RWPE2 (cell line): ENCODE data around the gene HSD11B1.

Experiments used
- ATAC-seq: fragments of 200-7000 bp; cut with Tn5 transposase; 3 replicates; pipeline ENCODE4 v1.9.1; 2021; ENCODE audit warnings: low read depth
- DNase-seq: peaks from one replicate; pipeline ENCODE4 v3.0.0-alpha.2; 2020; ENCODE audit warnings: low spot score
- H3K27ac ChIP-seq: fragments of 450-650 bp; 2 replicates; pipeline ENCODE4 v1.5.1; 2017; ENCODE audit warnings: mild to moderate bottlenecking; ENCODE audit not compliant: poor library complexity, severe bottlenecking
- H3K27me3 ChIP-seq: fragments of 250-450 bp; sonication (Bioruptor Pico); 2 replicates; pipeline ENCODE4 v1.5.1; 2021; ENCODE audit warnings: mild to moderate bottlenecking, moderate library complexity; ENCODE audit not compliant: insufficient read depth, poor library complexity, severe bottlenecking
- H3K36me3 ChIP-seq: fragments of 250-450 bp; sonication (Bioruptor Pico); 2 replicates; pipeline ENCODE4 v1.5.1; 2020; ENCODE audit warnings: low read depth, mild to moderate bottlenecking, moderate library complexity
- H3K4me1 ChIP-seq: fragments of 250-450 bp; sonication (Bioruptor Pico); 2 replicates; pipeline ENCODE4 v1.5.1; 2021; ENCODE audit warnings: mild to moderate bottlenecking, moderate library complexity; ENCODE audit not compliant: insufficient read depth, poor library complexity, severe bottlenecking
- H3K4me3 ChIP-seq: fragments of 250-450 bp; sonication (Bioruptor Pico); 2 replicates; pipeline ENCODE4 v1.5.1; 2021; ENCODE audit warnings: mild to moderate bottlenecking, moderate library complexity; ENCODE audit not compliant: severe bottlenecking
- H3K9me3 ChIP-seq: fragments of 250-450 bp; sonication (Bioruptor Pico); 2 replicates; pipeline ENCODE4 v1.5.1; 2021; ENCODE audit warnings: mild to moderate bottlenecking, moderate library complexity; ENCODE audit not compliant: severe bottlenecking
- TF ChIP-seq, protein P1 (sequence below): fragments of 450-650 bp; IDR thresholded peaks from one replicate; pipeline ENCODE4 v1.5.1; 2017; ENCODE audit warnings: mild to moderate bottlenecking, moderate library complexity; ENCODE audit not compliant: poor library complexity, severe bottlenecking

Gene HSD11B1

DNA sequence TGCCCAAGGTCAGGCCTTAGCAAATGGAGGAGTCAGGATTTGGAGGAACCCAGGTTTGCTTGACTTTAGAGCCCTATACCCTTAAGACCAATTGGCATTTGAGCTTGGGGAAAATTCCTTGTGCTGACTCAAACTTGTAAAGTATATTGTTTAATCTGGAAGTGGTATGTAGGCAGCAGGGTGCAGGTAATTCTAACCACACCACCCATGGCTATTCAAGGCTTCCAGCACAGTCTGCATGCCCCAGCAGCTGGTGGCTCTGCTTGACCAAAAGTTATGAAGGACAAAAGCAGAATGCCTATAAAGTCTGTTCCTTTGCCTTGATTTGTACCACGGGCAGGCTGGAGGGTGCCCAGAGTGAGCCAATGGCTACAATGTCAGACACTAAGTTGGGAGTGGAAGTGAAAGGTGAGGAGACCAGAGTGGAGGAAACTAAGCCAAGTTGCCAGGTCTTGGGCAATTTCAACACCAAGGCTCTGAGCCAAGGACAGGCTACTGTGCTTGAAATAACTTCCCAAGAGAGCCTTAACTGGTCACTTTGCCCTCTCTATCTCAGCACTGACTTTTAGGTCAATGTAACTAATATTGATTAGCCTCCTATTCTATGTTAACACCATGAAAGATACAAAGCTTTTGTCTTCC is 34.1 kb upstream of the HSD11B1 start:
- Histone ChIP-seq H3K9me3 (no peaks in the 10 kb centered on the region), H3K4me3 (no peak overlapping the region), H3K36me3 (no peaks in the 10 kb centered on the region), H3K27me3 (no peaks in the 10 kb centered on the region), H3K27ac (no peak overlapping the region), H3K4me1 (peaks cover 14% of the 10 kb centered on the region)
- TF ChIP-seq, protein P1, sequence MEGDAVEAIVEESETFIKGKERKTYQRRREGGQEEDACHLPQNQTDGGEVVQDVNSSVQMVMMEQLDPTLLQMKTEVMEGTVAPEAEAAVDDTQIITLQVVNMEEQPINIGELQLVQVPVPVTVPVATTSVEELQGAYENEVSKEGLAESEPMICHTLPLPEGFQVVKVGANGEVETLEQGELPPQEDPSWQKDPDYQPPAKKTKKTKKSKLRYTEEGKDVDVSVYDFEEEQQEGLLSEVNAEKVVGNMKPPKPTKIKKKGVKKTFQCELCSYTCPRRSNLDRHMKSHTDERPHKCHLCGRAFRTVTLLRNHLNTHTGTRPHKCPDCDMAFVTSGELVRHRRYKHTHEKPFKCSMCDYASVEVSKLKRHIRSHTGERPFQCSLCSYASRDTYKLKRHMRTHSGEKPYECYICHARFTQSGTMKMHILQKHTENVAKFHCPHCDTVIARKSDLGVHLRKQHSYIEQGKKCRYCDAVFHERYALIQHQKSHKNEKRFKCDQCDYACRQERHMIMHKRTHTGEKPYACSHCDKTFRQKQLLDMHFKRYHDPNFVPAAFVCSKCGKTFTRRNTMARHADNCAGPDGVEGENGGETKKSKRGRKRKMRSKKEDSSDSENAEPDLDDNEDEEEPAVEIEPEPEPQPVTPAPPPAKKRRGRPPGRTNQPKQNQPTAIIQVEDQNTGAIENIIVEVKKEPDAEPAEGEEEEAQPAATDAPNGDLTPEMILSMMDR: no peak
- DNase-seq (no peak), ATAC-seq (no peak)

DNA sequence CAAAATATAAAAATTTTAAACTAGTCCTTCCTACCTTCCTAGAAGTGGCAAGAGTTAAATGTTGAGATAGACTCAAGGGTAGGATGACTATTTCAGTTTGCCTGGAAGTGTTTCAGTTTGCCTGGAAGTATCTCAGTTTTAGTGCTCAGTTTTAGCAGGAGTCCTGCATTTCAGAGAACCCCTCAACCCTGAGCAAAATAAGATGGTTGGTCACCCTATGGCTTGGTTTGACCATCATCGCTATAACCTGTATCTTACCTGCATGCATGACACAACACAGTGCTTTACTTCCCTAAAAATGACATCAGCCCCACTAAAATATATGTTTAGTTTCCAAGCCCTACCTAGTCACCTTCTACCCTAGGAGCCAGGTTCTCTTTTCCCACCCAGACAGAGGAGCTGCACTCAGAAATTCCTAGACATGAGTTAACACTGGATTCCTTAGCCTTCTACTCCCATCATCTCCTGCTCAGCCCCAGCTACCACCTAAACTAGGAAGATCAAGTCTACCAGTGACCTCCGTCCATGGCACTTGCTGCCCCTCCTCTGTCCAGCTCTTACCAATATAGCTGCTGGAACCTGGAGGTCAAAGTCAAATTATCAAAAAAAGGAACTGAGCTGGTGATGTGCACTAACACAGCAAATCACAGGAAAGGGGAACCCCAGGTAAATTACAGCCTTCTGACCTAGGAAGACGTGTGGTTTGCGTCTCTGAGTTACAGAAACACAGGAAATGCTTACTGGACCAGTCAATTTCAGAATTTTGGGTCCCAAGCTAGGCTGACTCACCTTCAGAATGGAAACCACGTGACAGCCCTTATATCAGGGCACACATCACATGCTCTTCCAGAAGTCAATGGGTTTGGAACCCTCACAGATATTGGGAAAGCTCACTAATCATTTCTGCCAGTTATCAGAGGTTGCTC is 31.7 kb upstream of the HSD11B1 start:
- ATAC-seq: peak; percentile 17; the same call in 1 of the 3 replicates
- Histone ChIP-seq H3K9me3 (no peaks in the 10 kb centered on the region), H3K36me3 (no peaks in the 10 kb centered on the region), H3K27ac (peak overlapping the region; percentile 17), H3K27me3 (no peaks in the 10 kb centered on the region), H3K4me3 (no peak overlapping the region), H3K4me1 (peaks cover 14% of the 10 kb centered on the region)
- no peak for DNase-seq
- TF ChIP-seq, protein P1: no peak

DNA sequence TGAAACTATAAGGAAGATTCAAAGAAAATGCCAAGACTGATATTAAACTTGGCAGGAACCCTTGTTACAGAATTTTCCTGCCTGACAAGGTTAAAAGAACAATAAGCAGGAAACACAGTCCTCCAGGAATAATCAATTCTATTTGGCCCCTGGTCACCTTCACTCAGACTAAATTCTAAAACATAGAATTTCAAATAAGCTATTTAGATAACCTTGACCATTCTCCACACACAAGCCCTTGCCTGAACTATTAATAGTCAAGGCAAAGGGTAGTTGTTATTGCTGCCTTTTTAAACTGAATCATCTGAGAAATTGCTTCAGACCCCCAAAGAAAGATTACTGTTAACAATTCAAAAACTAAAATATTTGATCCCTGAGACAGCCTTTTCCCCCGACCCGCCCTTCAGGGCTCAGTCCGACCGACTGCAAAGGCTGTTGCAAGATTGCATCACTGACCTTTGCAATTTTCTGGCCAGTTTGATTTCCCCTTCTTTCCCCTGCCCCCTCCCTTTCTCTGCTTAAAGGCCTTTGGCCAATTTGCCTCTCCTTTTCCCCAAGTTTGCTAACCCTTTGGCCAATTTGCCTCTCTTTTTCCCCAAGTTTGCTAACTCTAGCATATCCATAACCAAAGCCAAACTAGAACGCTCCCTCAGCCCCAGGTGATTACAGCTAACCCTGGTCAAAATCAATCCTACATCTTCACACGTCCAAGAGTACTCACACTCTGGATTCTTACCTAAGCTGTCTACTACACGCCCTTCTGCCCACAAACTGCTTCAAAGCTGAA is 30.8 kb upstream of the HSD11B1 start:
- peak overlapping the region; percentile 17 for H3K27ac ChIP-seq

DNA sequence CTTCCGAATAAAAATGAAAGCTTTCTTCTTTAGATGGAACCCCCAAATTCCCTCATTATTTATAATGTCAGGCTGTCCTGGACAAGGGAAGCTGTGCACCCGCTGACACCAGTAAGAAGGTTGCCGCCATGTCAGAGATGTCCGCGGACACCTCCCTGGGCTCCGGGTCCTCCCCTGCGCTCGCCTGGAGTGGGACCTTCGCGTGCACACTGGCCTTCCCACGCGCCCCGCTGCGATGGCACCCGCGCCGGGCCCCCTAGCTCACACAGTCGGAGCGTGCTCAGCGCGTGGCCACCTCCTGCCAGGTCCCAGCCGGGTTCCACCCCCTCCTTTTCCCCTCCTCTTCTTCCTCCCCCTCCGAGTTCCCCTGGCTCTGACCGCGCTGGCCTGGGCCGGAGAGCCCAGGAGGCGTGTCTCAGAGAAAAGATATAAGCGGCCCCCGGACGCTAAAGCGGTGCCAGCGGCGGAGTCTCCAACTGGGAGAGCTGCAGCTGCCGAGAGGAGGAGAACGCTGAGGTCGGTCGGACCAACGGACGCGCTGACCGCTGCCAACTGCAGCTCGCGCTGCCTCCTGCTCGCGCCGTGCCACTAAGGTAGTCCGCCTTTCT is 29.6 kb upstream of the HSD11B1 start, which contains the start of gene G0S2:
G0S2 (plus strand) TSS at position 456 of the 608 bp plus-strand sequence. CDS start 273 bp downstream, outside the sequence.
- H3K36me3 ChIP-seq: no peaks in the 10 kb centered on the region
- no peaks in the 10 kb centered on the region for H3K9me3 ChIP-seq
- no peak within 1 kb of the TSS for H3K27ac ChIP-seq
- ATAC-seq (0 out of 3 replicates have a peak, but pooled peaks have one; percentile 19), DNase-seq (no peak)
- H3K4me3 ChIP-seq: no peak within 1 kb of the TSS
- H3K27me3 ChIP-seq: no peaks in the 10 kb centered on the region
- peaks cover 14% of the 10 kb centered on the region for H3K4me1 ChIP-seq
- TF ChIP-seq, protein P1: no peak

More for the DNA sequence above, 30.8 kb upstream of the HSD11B1 start:
- ATAC-seq (no peak), DNase-seq (no peak)
- no peaks in the 10 kb centered on the region for H3K9me3 ChIP-seq
- no peaks in the 10 kb centered on the region for H3K36me3 ChIP-seq
- TF ChIP-seq, protein P1: no peak
- no peaks in the 10 kb centered on the region for H3K27me3 ChIP-seq
- H3K4me3 ChIP-seq: no peak overlapping the region
- H3K4me1 ChIP-seq: peaks cover 14% of the 10 kb centered on the region
